Adrenal gland (tissue), 12 donors: ENCODE results near the gene C1orf116. TPM values are rescaled to one million over a fixed set of nuclear protein-coding genes. Genes with fewer than 3 reads are reported as not detected.
"Not testable (repeated sequence)": the region's sequence is repeated elsewhere in the genome, so short reads cannot be mapped to it uniquely, and the experiment has no call there.

ENCODE experiments used
- DNase-seq, 7 donors: peaks; one replicate each; pipeline ENCODE4 v3.0.0-alpha.2; 2019 to 2020
- H3K27ac ChIP-seq, 5 donors: fragments of 200-600 bp; sonication (generic) in 4 of 5; 1 replicate in 3 of 5; 2 replicates in 2 of 5; pipeline versions ENCODE4 v1.5.1 to v1.8.0; 2016 to 2020; ENCODE audit warnings: mild to moderate bottlenecking in 1 of 5
- H3K27me3 ChIP-seq: fragments of 200-600 bp; 2 replicates; pipeline ENCODE4 v1.8.0; 2021
- H3K36me3 ChIP-seq, 2 donors: fragments of 200-600 bp; replicated peaks in 1 of 2; 1 replicate in 1 of 2; 2 replicates in 1 of 2; pipeline versions ENCODE4 v1.5.1 to v1.8.0; 2018 to 2022
- H3K4me1 ChIP-seq, 2 donors: fragments of 200-600 bp; replicated peaks in 1 of 2; 1 replicate in 1 of 2; 2 replicates in 1 of 2; pipeline versions ENCODE4 v1.5.1 to v1.8.0; 2018 to 2021
- H3K4me3 ChIP-seq, 4 donors: fragments of 200-600 bp; sonication (generic) in 3 of 4; one replicate each; pipeline ENCODE4 v1.5.1; 2016 to 2018
- H3K9me3 ChIP-seq, 3 donors: fragments of 200-600 bp; sonication (generic) in 1 of 3; replicated peaks in 1 of 3; 1 replicate in 2 of 3; 2 replicates in 1 of 3; pipeline versions ENCODE4 v1.5.1 to v1.8.0; 2016 to 2021
- POLR2A ChIP-seq, 2 donors: fragments of 450-650 bp; IDR thresholded peaks; one replicate each; pipeline ENCODE4 v1.6.1; 2017; ENCODE audit warnings: antibody characterized with exemption in 2 of 2, mild to moderate bottlenecking in 2 of 2, moderate library complexity in 1 of 2
- WGBS, 4 donors: extraction: QIAGEN DNeasy Blood & Tissue Kit in 2 of 4; methylation state at CpG; one replicate each; pipeline versions ENCODE4 v1.1.5 to v1.1.7; 2013 to 2017; 5-methylcytosine and 5-hydroxymethylcytosine counted together
- intact Hi-C, 2 donors: fragments of 100-400 bp; cut with DNase I; formaldehyde crosslinking; loops; one replicate each; pipeline versions ENCODE4 v1.14.1 to v1.15.0; 2022 to 2023
- polyA plus RNA-seq, 3 donors: library from polyadenylated mRNA; stranded (reverse); fragments of 200-250 nt in 2 of 3; fragments of 350-450 nt in 1 of 3; fragmentation: Illumina TruSeq in 1 of 3; extraction: RNeasy Lipid Tissue Mini Kit (QIAGEN cat#74804) in 1 of 3; gene quantifications; one replicate each; pipeline ENCODE4 v1.2.3, GENCODE V29; 2013 to 2014
- total RNA-seq, 9 donors: library from RNA; depleted of rRNA in 4 of 9; stranded (reverse); fragments of >200 nt in 4 of 9; fragments of 120-200 nt in 1 of 9; fragmentation: NEBNext Ultra II Directional in 1 of 9; extraction: Animal tissue kit (Norgen Biotek cat#: 25700) in 1 of 9; gene quantifications; one replicate each; pipeline versions ENCODE4 v1.1.0 to v1.2.4, GENCODE V29; 2013 to 2023
- TF ChIP-seq, protein P1 (sequence below), 6 experiments: fragments of 450-650 bp in 4 of 6; fragments of 200-600 bp in 2 of 6; sonication (generic) in 1 of 6; IDR thresholded peaks; 1 replicate in 5 of 6; 2 replicates in 1 of 6; pipeline versions ENCODE4 v1.5.1 to v1.8.0; 2016 to 2021; ENCODE audit warnings: antibody characterized with exemption in 6 of 6, mild to moderate bottlenecking in 2 of 6, moderate library complexity in 1 of 6
- donor health status: healthy with polysubstance abuse.
- donor health status: Bipolar disorder and iron deficiency.
- donor health status: DM: yes; HTN: yes; CAD: no.
- donor health status: DM: no; HTN: no; CAD: no.
- donor health status: DM: no; HTN: no; CAD: no.
- donor health status: DM: yes; HTN: yes; CAD: no.

Gene C1orf116
- total and polyA plus RNA-seq, 12 donors = 0.11 to 3.7 (median 0.96) TPM

DNA sequence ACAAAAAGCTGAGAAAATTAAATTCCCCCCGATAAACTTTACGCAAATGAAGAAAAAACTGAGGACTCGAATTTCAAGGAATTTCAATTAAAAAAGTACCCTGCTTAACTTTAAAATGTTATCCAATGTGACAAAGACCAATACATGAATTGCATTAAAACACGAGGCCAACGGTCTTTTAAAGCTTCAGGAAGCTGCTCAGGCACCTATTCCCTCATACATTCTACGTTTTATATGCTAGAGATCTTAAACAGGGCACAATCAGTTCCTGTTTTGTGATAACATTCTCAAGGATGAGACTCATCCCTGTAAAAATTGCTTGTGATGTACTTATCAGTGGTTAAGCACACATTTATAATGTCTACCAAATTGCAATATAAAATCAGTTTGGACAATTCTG, 15.5 kb upstream of the C1orf116 start:
- H3K27ac ChIP-seq = no peak overlapping the region
- DNase-seq = no peak
- H3K27me3 ChIP-seq = no peaks in the 10 kb centered on the region
- TF ChIP-seq POLR2A (IDR thresholded peaks at IDR 0.05) = no peak
- TF ChIP-seq, protein P1, sequence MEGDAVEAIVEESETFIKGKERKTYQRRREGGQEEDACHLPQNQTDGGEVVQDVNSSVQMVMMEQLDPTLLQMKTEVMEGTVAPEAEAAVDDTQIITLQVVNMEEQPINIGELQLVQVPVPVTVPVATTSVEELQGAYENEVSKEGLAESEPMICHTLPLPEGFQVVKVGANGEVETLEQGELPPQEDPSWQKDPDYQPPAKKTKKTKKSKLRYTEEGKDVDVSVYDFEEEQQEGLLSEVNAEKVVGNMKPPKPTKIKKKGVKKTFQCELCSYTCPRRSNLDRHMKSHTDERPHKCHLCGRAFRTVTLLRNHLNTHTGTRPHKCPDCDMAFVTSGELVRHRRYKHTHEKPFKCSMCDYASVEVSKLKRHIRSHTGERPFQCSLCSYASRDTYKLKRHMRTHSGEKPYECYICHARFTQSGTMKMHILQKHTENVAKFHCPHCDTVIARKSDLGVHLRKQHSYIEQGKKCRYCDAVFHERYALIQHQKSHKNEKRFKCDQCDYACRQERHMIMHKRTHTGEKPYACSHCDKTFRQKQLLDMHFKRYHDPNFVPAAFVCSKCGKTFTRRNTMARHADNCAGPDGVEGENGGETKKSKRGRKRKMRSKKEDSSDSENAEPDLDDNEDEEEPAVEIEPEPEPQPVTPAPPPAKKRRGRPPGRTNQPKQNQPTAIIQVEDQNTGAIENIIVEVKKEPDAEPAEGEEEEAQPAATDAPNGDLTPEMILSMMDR (IDR thresholded peaks at IDR 0.05) = no peak
- peaks cover 0 to 10% of the 10 kb centered on the region in 2 donors for H3K36me3 ChIP-seq
- intact Hi-C loops = loop anchor here in 1 of 2 donors (2.0 kb wide), 1 partner anchor 31 kb away; no protein-coding TSS in a partner anchor
- H3K4me1 ChIP-seq = peaks cover 7 to 72% of the 10 kb centered on the region in 2 donors
- WGBS, 4 donors = 73 to 81% (median 81%) methylated on average over 6 of the region's 6 CpGs
- H3K4me3 ChIP-seq = no peak overlapping the region
- H3K9me3 ChIP-seq = no peaks in the 10 kb centered on the region

DNA sequence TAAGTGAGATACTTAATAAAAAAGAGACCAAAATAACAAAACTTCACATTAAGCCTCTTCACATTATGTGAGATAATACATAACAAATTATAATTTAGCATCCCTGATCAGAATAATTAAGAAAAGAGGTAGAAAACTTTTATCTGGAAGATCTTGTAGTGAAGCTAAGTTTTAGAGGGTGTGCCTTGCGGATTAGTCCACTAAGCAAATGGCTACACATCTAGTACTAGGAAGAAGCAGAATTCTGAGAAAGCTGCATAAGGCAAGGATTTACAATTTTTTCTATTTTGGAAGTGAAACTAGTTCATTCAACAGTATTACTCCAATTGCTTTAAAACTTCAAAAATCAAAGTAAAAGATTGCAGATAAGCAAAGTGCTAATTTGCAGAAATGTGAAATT, 14.9 kb upstream of the C1orf116 start:
- 87 to 98% (median 94%) methylated on average over 1 of the region's 1 CpG for WGBS, 4 donors
- Histone ChIP-seq H3K4me3 (no peak overlapping the region), H3K4me1 (peaks cover 7 to 71% of the 10 kb centered on the region in 2 donors), H3K27me3 (no peaks in the 10 kb centered on the region), H3K9me3 (no peaks in the 10 kb centered on the region), H3K36me3 (peaks cover 0 to 10% of the 10 kb centered on the region in 2 donors), H3K27ac (no peak overlapping the region)
- intact Hi-C loops = no loop called here
- DNase-seq = no peak
- TF ChIP-seq, protein P1 (IDR thresholded peaks at IDR 0.05) = no peak
- no peak for TF ChIP-seq POLR2A (IDR thresholded peaks at IDR 0.05)

DNA sequence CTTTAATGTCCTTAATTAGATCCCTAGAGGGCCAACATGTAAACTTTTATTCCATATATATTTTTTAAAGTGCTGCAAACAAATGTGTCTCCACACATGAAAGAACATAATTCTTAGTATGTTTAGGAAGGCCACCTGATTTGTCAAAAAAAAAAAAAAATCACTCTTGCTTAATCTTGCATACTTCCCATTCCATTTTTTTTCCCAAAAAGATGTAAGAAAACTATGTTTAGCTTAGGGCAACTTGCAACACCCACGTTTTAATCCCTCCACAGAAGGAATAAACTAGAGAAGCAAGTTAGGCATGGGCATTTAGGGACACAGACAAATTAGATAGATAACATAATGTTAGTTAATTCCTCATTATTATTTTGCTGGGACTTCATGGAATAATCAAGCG, 12.9 kb upstream of the C1orf116 start:
- H3K4me1 ChIP-seq = peaks cover 7 to 55% of the 10 kb centered on the region in 2 donors
- H3K27me3 ChIP-seq = no peaks in the 10 kb centered on the region

DNA sequence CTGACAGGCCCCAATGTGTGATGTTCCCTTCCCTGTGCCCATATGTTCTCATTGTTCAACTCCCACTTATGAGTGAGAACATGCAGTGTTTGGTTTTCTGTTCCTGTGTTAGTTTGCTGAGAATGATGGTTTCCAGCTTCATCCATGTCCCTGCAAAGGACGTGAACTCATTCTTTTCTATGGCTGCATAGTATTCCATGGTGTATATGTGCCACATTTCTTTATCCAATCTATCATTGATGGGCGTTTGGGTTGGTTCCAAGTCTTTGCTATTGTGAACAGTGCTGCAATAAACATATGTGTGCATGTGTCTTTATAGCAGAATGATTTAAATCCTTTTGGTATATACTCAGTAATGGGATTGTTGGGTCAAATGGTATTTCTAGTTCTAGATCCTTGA, 8.8 kb upstream of the C1orf116 start:
- H3K4me3 ChIP-seq, H3K36me3 ChIP-seq, H3K27me3 ChIP-seq, DNase-seq, H3K9me3 ChIP-seq, intact Hi-C loops, H3K27ac ChIP-seq: not testable (repeated sequence)
- peaks cover 6 to 31% of the 10 kb centered on the region in 2 donors for H3K4me1 ChIP-seq
- WGBS, 4 donors = 89 to 95% (median 93%) methylated on average over 2 of the region's 2 CpGs

More for the DNA sequence above, 12.9 kb upstream of the C1orf116 start:
- Histone ChIP-seq H3K36me3 (peaks cover 0 to 10% of the 10 kb centered on the region in 2 donors), H3K4me3 (no peak overlapping the region), H3K27ac (no peak overlapping the region), H3K9me3 (no peaks in the 10 kb centered on the region)
- TF ChIP-seq, protein P1 (IDR thresholded peaks at IDR 0.05) = no peak
- TF ChIP-seq POLR2A (IDR thresholded peaks at IDR 0.05) = no peak
- DNase-seq = no peak
- WGBS, 4 donors = 78 to 84% (median 81%) methylated on average over 2 of the region's 2 CpGs
- intact Hi-C loops = no loop called here

DNA sequence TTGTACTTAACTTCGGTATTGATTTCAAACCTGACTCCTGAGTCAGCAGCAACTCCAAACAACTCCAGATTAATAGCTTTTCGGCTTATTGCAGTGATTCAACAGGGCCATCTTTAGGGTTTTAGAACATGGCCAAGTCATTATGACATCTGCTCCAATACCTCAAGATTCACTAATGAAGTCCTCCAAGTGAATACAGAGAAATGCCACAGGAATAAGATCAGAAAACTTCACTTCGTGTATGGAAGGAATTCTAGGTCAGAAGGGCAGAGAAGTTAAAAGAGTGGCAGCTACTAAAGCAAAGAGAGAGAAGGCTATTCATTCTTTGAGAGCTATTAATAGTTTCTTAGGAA, 7.6 kb upstream of the C1orf116 start:
- WGBS, 4 donors = 32 to 47% (median 38%) methylated on average over 3 of the region's 3 CpGs
- TF ChIP-seq, protein P1 (IDR thresholded peaks at IDR 0.05) = no peak
- no peak for TF ChIP-seq POLR2A (IDR thresholded peaks at IDR 0.05)
- Histone ChIP-seq H3K27me3 (no peaks in the 10 kb centered on the region), H3K9me3 (no peaks in the 10 kb centered on the region), H3K27ac (peak overlapping the region in 1 of 5 donors; percentile 46), H3K4me3 (no peak overlapping the region), H3K36me3 (no peaks in the 10 kb centered on the region), H3K4me1 (peaks cover 6 to 19% of the 10 kb centered on the region in 2 donors)
- intact Hi-C loops = no loop called here
- no peak for DNase-seq
